GM23338 (cell line): Measurements from ENCODE around the gene OR8A1. TPM values are rescaled to one million over a fixed set of nuclear protein-coding genes. Genes with fewer than 3 reads are reported as not detected.

Source experiments
- ATAC-seq: fragments of 200-7000 bp; cut with Tn5 transposase; 3 replicates; pipeline ENCODE4 v1.9.1; 2020
- DNase-seq: peaks from one replicate; pipeline ENCODE4 v3.0.0-alpha.2; 2015; ENCODE audit warnings: low spot score
- H2AFZ ChIP-seq: fragments of 200-600 bp; sonication (generic); 2 replicates; pipeline ENCODE4 v1.8.0; 2016; ENCODE audit warnings: antibody characterized with exemption, mild to moderate bottlenecking, moderate library complexity
- H3F3A ChIP-seq: fragments of 200-600 bp; sonication (generic); replicated peaks from 2 replicates; pipeline ENCODE4 v1.8.0; 2017; ENCODE audit warnings: antibody characterized with exemption, mixed run types, low read depth
- H3K27ac ChIP-seq: fragments of 200-600 bp; sonication (generic); 2 replicates; pipeline ENCODE4 v1.6.1; 2016; ENCODE audit warnings: low read depth
- H3K27me3 ChIP-seq: fragments of 200-600 bp; sonication (generic); 2 replicates; pipeline ENCODE4 v1.8.0; 2016; ENCODE audit warnings: mild to moderate bottlenecking, mixed run types, moderate library complexity; ENCODE audit not compliant: insufficient read depth
- H3K36me3 ChIP-seq: fragments of 200-600 bp; sonication (generic); 2 replicates; pipeline ENCODE4 v1.8.0; 2016; ENCODE audit warnings: mild to moderate bottlenecking; ENCODE audit not compliant: insufficient read depth
- H3K4me1 ChIP-seq: fragments of 200-600 bp; sonication (generic); 2 replicates; pipeline ENCODE4 v1.8.0; 2016; ENCODE audit warnings: mild to moderate bottlenecking, moderate library complexity; ENCODE audit not compliant: insufficient read depth
- H3K4me2 ChIP-seq: fragments of 200-600 bp; sonication (generic); 2 replicates; pipeline ENCODE4 v1.7.1; 2017; ENCODE audit warnings: mixed run types
- H3K4me3 ChIP-seq: fragments of 200-600 bp; sonication (generic); 2 replicates; pipeline ENCODE4 v1.6.1; 2016; ENCODE audit warnings: mixed run types
- H3K79me2 ChIP-seq: fragments of 200-600 bp; sonication (generic); replicated peaks from 2 replicates; pipeline ENCODE4 v1.8.0; 2017; ENCODE audit warnings: mild to moderate bottlenecking; ENCODE audit not compliant: insufficient read depth
- H3K9me2 ChIP-seq: fragments of 200-600 bp; sonication (generic); 2 replicates; pipeline ENCODE4 v1.8.0; 2017; ENCODE audit not compliant: insufficient read depth
- H4K20me1 ChIP-seq: fragments of 200-600 bp; sonication (generic); replicated peaks from 2 replicates; pipeline ENCODE4 v1.8.0; 2017; ENCODE audit warnings: mild to moderate bottlenecking; ENCODE audit not compliant: insufficient read depth
- H3K27ac Mint-ChIP-seq: 2 replicates; pipeline ENCODE4 v1.8.0; 2020; ENCODE audit warnings: inconsistent platforms, mild to moderate bottlenecking, moderate library complexity, mixed read lengths
- H3K27me3 Mint-ChIP-seq: 3 replicates; pipeline ENCODE4 v1.8.0; 2022; ENCODE audit warnings: low read depth, mild to moderate bottlenecking, moderate library complexity, mixed read lengths, inconsistent platforms; ENCODE audit not compliant: insufficient read depth, poor library complexity
- H3K36me3 Mint-ChIP-seq: 3 replicates; pipeline ENCODE4 v1.8.0; 2021; ENCODE audit warnings: low read depth, mild to moderate bottlenecking, inconsistent platforms, moderate library complexity, mixed read lengths
- H3K4me1 Mint-ChIP-seq: 3 replicates; pipeline ENCODE4 v1.8.0; 2020; ENCODE audit warnings: mild to moderate bottlenecking, inconsistent platforms, mixed read lengths
- H3K4me3 Mint-ChIP-seq: 3 replicates; pipeline ENCODE4 v1.8.0; 2021; ENCODE audit warnings: moderate library complexity, mild to moderate bottlenecking, inconsistent platforms, mixed read lengths
- H3K9me3 Mint-ChIP-seq: 3 replicates; pipeline ENCODE4 v1.8.0; 2020; ENCODE audit warnings: moderate library complexity, mild to moderate bottlenecking, inconsistent platforms, mixed read lengths
- CREB1 ChIP-seq: fragments of 250-450 bp; sonication (Bioruptor Pico); IDR thresholded peaks from 2 replicates; pipeline ENCODE4 v1.5.0; 2020; ENCODE audit warnings: low read depth, mild to moderate bottlenecking, moderate library complexity
- EZH2 ChIP-seq: fragments of 200-600 bp; sonication (generic); IDR thresholded peaks from one replicate; pipeline ENCODE4 v1.8.0; 2017; ENCODE audit warnings: antibody characterized with exemption, mild to moderate bottlenecking, low read depth; ENCODE audit not compliant: unreplicated experiment
- EZH2phosphoT487 ChIP-seq: fragments of 200-600 bp; sonication (generic); IDR thresholded peaks from one replicate; pipeline ENCODE4 v1.8.1; 2018; ENCODE audit warnings: antibody characterized with exemption; ENCODE audit not compliant: unreplicated experiment
- NANOG ChIP-seq: IDR thresholded peaks from 2 replicates; pipeline ENCODE4 v1.6.1; 2016; ENCODE audit warnings: antibody characterized with exemption, borderline replicate concordance
- ZNF331 ChIP-seq: fragments of 250-450 bp; sonication (Bioruptor Pico); IDR thresholded peaks from 2 replicates; pipeline ENCODE4 v1.5.0; 2020; ENCODE audit warnings: low read depth, mild to moderate bottlenecking, moderate library complexity
- polyA plus RNA-seq: library from polyadenylated mRNA; unstranded; fragments of >200 nt; fragmentation: Nextera tagmentation; extraction: Ambion mirVana; gene quantifications from 2 replicates; pipeline ENCODE4 v1.2.1, GENCODE V29; 2016
- total RNA-seq: library from RNA; depleted of rRNA; stranded (reverse); fragments of >200 nt; shearing (Covaris generic); gene quantifications from 2 replicates; pipeline ENCODE4 v1.2.3, GENCODE V29; 2014
- TF ChIP-seq, protein P1 (sequence below): fragments of 250-450 bp; sonication (Bioruptor Pico); IDR thresholded peaks from 2 replicates; pipeline ENCODE4 v1.5.0; 2020; ENCODE audit warnings: mild to moderate bottlenecking, moderate library complexity
- TF ChIP-seq, protein P2 (sequence below), 2 experiments: fragments of 200-600 bp in 1 of 2; sonication (generic) in 1 of 2; conservative IDR thresholded peaks; 2 replicates each; pipeline versions ENCODE4 v1.5.1 to v1.6.1; 2016 to 2017; ENCODE audit warnings: antibody characterized with exemption in 2 of 2, low read depth in 2 of 2, mild to moderate bottlenecking in 2 of 2, moderate library complexity in 1 of 2

OR8A1 gene
- total and polyA plus RNA-seq, 2 experiments from 2014 or later: not detected

DNA sequence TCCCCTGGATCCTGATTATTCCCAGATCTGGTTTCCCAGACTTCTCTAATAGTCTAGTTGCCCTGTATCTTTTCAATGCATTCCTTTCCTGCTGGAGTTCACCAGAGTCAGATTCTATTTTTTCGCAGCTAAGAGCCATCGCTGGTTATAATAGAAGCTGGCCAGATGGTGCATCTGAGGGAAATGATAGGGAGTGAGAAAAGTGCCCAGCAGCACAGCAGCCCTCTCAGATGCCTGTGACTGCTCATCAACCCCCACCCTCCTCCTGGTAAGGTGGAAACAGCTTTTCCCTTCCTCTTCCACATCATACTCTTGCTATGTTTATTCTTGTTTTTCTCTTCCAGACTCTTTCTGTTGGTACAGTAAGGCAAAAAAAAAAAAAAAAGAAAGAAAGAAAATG, 12.8 kb downstream of the OR8A1 start:
- no peak overlapping the region for H3K4me3 ChIP-seq
- no peak overlapping the region for H3K27ac Mint-ChIP-seq
- no peaks in the 10 kb centered on the region for H3K27me3 ChIP-seq
- no peaks in the 10 kb centered on the region for H3F3A ChIP-seq
- no peaks in the 10 kb centered on the region for H4K20me1 ChIP-seq
- no peak for TF ChIP-seq EZH2
- no peak for TF ChIP-seq NANOG
- no peak for TF ChIP-seq EZH2phosphoT487
- TF ChIP-seq, protein P1, sequence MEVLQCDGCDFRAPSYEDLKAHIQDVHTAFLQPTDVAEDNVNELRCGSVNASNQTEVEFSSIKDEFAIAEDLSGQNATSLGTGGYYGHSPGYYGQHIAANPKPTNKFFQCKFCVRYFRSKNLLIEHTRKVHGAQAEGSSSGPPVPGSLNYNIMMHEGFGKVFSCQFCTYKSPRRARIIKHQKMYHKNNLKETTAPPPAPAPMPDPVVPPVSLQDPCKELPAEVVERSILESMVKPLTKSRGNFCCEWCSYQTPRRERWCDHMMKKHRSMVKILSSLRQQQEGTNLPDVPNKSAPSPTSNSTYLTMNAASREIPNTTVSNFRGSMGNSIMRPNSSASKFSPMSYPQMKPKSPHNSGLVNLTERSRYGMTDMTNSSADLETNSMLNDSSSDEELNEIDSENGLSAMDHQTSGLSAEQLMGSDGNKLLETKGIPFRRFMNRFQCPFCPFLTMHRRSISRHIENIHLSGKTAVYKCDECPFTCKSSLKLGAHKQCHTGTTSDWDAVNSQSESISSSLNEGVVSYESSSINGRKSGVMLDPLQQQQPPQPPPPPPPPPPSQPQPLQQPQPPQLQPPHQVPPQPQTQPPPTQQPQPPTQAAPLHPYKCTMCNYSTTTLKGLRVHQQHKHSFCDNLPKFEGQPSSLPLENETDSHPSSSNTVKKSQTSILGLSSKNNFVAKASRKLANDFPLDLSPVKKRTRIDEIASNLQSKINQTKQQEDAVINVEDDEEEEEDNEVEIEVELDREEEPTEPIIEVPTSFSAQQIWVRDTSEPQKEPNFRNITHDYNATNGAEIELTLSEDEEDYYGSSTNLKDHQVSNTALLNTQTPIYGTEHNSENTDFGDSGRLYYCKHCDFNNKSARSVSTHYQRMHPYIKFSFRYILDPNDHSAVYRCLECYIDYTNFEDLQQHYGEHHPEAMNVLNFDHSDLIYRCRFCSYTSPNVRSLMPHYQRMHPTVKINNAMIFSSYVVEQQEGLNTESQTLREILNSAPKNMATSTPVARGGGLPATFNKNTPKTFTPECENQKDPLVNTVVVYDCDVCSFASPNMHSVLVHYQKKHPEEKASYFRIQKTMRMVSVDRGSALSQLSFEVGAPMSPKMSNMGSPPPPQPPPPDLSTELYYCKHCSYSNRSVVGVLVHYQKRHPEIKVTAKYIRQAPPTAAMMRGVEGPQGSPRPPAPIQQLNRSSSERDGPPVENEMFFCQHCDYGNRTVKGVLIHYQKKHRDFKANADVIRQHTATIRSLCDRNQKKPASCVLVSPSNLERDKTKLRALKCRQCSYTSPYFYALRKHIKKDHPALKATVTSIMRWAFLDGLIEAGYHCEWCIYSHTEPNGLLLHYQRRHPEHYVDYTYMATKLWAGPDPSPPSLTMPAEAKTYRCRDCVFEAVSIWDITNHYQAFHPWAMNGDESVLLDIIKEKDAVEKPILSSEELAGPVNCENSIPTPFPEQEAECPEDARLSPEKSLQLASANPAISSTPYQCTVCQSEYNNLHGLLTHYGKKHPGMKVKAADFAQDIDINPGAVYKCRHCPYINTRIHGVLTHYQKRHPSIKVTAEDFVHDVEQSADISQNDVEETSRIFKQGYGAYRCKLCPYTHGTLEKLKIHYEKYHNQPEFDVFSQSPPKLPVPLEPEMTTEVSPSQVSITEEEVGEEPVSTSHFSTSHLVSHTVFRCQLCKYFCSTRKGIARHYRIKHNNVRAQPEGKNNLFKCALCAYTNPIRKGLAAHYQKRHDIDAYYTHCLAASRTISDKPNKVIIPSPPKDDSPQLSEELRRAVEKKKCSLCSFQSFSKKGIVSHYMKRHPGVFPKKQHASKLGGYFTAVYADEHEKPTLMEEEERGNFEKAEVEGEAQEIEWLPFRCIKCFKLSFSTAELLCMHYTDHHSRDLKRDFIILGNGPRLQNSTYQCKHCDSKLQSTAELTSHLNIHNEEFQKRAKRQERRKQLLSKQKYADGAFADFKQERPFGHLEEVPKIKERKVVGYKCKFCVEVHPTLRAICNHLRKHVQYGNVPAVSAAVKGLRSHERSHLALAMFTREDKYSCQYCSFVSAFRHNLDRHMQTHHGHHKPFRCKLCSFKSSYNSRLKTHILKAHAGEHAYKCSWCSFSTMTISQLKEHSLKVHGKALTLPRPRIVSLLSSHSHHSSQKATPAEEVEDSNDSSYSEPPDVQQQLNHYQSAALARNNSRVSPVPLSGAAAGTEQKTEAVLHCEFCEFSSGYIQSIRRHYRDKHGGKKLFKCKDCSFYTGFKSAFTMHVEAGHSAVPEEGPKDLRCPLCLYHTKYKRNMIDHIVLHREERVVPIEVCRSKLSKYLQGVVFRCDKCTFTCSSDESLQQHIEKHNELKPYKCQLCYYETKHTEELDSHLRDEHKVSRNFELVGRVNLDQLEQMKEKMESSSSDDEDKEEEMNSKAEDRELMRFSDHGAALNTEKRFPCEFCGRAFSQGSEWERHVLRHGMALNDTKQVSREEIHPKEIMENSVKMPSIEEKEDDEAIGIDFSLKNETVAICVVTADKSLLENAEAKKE (CRISPR knock-in tag): no peak
- TF ChIP-seq, protein P2, sequence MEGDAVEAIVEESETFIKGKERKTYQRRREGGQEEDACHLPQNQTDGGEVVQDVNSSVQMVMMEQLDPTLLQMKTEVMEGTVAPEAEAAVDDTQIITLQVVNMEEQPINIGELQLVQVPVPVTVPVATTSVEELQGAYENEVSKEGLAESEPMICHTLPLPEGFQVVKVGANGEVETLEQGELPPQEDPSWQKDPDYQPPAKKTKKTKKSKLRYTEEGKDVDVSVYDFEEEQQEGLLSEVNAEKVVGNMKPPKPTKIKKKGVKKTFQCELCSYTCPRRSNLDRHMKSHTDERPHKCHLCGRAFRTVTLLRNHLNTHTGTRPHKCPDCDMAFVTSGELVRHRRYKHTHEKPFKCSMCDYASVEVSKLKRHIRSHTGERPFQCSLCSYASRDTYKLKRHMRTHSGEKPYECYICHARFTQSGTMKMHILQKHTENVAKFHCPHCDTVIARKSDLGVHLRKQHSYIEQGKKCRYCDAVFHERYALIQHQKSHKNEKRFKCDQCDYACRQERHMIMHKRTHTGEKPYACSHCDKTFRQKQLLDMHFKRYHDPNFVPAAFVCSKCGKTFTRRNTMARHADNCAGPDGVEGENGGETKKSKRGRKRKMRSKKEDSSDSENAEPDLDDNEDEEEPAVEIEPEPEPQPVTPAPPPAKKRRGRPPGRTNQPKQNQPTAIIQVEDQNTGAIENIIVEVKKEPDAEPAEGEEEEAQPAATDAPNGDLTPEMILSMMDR (conservative IDR thresholded peaks at IDR 0.05; ENCODE audit: low read depth in 2 of 2): no peak
- no peak for TF ChIP-seq ZNF331 (CRISPR knock-in tag)
- no peak for TF ChIP-seq CREB1 (CRISPR knock-in tag)
- no peaks in the 10 kb centered on the region for H3K27me3 Mint-ChIP-seq
- H3K36me3 ChIP-seq: no peaks in the 10 kb centered on the region
- no peaks in the 10 kb centered on the region for H3K9me3 Mint-ChIP-seq
- no peak overlapping the region for H3K4me2 ChIP-seq
- H3K27ac ChIP-seq: no peak overlapping the region
- H3K4me3 Mint-ChIP-seq: no peak overlapping the region
- 0 out of 2 replicates have a peak, but pooled peaks cover 4% of the 10 kb centered on the region for H3K9me2 ChIP-seq
- peaks cover 12% of the 10 kb centered on the region; the same call in 2 of the 3 replicates for H3K4me1 Mint-ChIP-seq
- ATAC-seq (no peak), DNase-seq (no peak)
- H2AFZ ChIP-seq: peak overlapping the region; percentile 74; the same call in 1 of the 2 replicates
- H3K36me3 Mint-ChIP-seq: no peaks in the 10 kb centered on the region
- no peaks in the 10 kb centered on the region for H3K79me2 ChIP-seq
- H3K4me1 ChIP-seq: no peaks in the 10 kb centered on the region
